PFSK-1 (cell line): ENCODE data around the gene ZNF746.

ENCODE experiments used
- POLR2AphosphoS5 ChIP-seq: IDR thresholded peaks from 2 replicates; pipeline ENCODE4 v1.6.1; 2012; ENCODE audit warnings: low read depth, mild to moderate bottlenecking, control low read depth, low read length, moderate library complexity
- SIN3A ChIP-seq: IDR thresholded peaks from 2 replicates; pipeline ENCODE4 v1.6.1; 2012; ENCODE audit warnings: mild to moderate bottlenecking, low read length, moderate library complexity, borderline replicate concordance; ENCODE audit not compliant: insufficient read depth
- TAF1 ChIP-seq: IDR thresholded peaks from 2 replicates; pipeline ENCODE4 v1.6.1; 2012; ENCODE audit warnings: low read length, control low read depth, borderline replicate concordance; ENCODE audit not compliant: insufficient read depth

GRCh38 chr7:149529136-149529718 is 31.6 kb upstream of the ZNF746 start:
- TF ChIP-seq TAF1, result no peak
- no peak for TF ChIP-seq POLR2AphosphoS5
- no peak for TF ChIP-seq SIN3A
